DND-41 (cell line): Measurements from ENCODE around the gene ASIC1.

Source experiments
- CTCF ChIP-seq: IDR thresholded peaks from 2 replicates; pipeline ENCODE4 v1.5.1; 2012; ENCODE audit warnings: borderline replicate concordance, low read length, moderate library complexity, mild to moderate bottlenecking; ENCODE audit not compliant: poor library complexity, severe bottlenecking; ENCODE audit errors: extremely low read depth
- EZH2 ChIP-seq: IDR thresholded peaks from 3 replicates; pipeline ENCODE4 v1.6.1; 2012; ENCODE audit warnings: borderline replicate concordance, low read depth, mild to moderate bottlenecking, moderate library complexity, low read length, inconsistent platforms; ENCODE audit not compliant: severe bottlenecking

GRCh38 chr12:50022903-50023302 lies 34.5 kb upstream of the ASIC1 start:
- TF ChIP-seq CTCF (no peak), EZH2 (no peak)
